ENCODE data around the gene LCN12.
A peak's percentile ranks its signal among the peaks of the same experiment; 100 is the strongest.

DNA sequence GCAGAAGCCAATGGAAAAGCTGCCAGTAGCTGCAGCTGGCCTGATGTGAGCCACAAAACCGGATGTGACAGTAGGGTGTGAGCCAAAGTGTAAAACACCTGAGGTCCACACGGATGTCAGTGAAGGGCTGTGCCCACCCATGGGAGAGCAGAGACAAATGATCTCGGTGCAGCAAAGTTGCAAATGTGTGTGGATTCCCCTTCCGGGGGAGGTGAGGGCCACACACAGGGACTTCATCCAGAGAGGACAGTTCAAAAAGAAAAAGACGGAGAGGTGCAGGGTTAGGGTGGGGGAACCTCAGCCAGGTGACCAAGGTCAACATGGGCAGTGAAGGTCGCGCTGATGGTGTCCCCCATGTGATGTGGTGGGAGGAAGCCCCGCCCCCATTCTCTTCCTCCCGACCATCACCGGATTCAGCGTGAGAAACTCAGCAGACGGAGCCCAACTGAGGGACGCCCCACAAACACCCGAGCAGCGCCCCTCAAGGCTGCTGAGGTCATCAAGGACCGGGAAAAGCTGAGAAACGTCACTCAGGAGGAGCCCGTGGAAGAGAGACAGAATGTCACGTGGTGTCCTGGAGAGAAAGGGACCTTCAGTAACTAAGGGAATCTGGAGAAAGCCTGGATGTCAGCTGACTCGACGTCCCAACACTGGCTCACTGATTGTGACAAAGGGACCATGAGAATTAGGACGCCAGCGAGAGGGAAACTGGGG lies 13.9 kb downstream of the LCN12 start:
- TF ChIP-seq, protein P1, sequence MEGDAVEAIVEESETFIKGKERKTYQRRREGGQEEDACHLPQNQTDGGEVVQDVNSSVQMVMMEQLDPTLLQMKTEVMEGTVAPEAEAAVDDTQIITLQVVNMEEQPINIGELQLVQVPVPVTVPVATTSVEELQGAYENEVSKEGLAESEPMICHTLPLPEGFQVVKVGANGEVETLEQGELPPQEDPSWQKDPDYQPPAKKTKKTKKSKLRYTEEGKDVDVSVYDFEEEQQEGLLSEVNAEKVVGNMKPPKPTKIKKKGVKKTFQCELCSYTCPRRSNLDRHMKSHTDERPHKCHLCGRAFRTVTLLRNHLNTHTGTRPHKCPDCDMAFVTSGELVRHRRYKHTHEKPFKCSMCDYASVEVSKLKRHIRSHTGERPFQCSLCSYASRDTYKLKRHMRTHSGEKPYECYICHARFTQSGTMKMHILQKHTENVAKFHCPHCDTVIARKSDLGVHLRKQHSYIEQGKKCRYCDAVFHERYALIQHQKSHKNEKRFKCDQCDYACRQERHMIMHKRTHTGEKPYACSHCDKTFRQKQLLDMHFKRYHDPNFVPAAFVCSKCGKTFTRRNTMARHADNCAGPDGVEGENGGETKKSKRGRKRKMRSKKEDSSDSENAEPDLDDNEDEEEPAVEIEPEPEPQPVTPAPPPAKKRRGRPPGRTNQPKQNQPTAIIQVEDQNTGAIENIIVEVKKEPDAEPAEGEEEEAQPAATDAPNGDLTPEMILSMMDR (IDR thresholded peaks at IDR 0.05; ENCODE audit: insufficient read depth, low read length, poor library complexity, severe bottlenecking): no peak
- TF ChIP-seq EZH2phosphoT487 (conservative IDR thresholded peaks at IDR 0.05; ENCODE audit: low read length): 0 out of 2 replicates have a peak, but pooled peaks have one; percentile 69

All from SU-DHL-6 (cell line).